Limb (tissue), 2 donors: Measurements from ENCODE around the gene KRT34.
"Not testable (repeated sequence)": the region's sequence is repeated elsewhere in the genome, so short reads cannot be mapped to it uniquely, and the experiment has no call there.

Experiments
- DNase-seq, 2 donors: peaks; one replicate each; pipeline ENCODE4 v3.0.0-alpha.2; 2016; ENCODE audit errors: extremely low spot score in 2 of 2

The KRT34 gene

DNA sequence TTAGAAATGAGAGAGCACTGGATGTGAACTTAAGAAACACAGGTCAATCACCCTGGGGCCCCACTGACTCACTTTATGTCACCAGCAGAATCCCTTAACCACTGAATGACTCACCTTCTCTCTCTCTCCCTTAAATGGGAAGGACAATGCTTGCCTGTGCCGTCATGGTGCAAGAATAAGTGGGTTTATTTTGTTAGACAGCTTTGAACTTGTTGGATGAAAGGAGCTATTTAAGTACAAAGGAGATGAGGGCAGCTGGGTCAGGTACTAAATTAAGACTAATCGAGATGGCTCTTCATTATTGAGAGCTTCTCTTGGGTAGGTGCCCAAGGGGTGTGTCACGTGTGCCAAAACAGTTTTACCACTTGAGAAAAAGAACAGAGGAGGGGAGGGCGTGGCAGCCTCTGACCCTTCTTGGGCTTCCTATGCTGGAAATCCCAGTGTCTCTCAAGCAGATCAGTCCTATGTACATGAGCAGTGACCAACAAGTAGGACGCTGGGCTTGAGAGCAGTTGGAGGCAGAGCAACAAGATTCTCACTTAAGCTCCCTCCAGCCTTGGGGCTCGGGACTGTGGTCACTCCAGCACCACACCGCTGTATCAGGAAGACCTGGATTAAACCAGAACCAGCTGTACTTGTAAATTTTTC, 22.0 kb upstream of the KRT34 start:
- no peak for DNase-seq

- no peak for DNase-seq
These were observed 21.4 kb upstream of the KRT34 start for GRCh38 chr17:41403404-41404023.

GRCh38 chr17:41402161-41402560, 20.1 kb upstream of the KRT34 start:
- DNase-seq: no peak

- DNase-seq: no peak
These were observed 15.0 kb upstream of the KRT34 start, which contains the start of gene KRT31 for GRCh38 chr17:41396996-41397660. Gene KRT31 (minus strand): TSS chr17:41397608. CDS start chr17:41397539, 69 bp downstream.

GRCh38 chr17:41396340-41396739, 14.2 kb upstream of the KRT34 start:
- no peak for DNase-seq

- no peak for DNase-seq
These were observed 13.5 kb upstream of the KRT34 start for GRCh38 chr17:41395611-41396010.

DNA sequence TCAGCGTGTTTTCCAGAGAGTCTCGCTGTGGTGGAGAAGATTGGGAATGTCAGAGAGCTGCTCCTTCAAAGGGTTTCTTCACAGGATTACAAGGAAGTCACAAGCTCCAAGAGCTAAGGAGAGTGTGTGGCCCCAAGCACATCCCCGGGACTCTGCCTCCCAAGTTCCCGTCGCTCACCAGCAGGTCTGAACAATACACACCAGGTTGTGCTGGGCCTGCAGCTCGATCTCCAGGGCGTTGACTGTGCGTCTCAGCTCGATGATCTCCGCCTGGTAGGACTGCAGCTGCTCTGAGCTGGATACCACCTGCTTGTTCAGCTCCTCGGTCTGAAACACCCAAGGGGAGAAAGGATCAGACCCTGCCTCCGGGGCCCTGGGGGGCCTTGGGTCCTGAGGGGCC, 12.9 kb upstream of the KRT34 start:
- DNase-seq: not testable (repeated sequence)

DNA sequence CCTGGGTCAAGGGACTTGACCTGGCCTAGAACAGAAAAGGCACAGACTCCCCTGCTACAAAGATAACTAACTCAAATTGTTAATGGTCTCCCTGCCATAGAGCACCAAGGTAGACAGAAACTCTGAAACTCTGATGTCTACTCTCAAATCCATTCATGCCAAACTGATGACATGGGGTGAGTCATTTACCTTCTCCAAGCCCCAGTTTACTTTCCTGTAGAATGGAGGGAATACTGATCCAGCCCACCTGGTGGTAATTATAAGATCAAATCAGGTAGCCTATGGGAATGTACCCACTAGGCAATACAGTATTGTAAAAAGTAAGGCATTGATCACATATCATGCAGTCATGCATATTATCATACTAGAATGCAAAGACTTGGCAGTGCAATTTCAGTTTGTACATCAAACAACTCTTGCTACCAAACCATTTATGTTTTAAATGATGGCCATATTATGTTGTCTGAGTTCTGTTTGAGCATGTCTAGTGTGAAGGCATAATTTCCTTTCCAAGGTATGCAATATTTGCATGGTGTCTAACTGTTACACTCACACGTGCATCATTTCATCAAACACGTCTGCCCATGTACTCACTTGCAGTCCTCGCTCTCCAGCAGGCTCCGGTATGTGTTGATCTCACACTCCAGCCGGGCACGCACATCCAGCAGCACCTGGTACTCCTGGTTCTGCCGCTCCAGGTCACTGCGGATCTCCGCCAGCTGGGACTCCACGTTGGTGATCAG, 12.3 kb upstream of the KRT34 start:
- no peak for DNase-seq

- DNase-seq: no peak
These were observed 11.7 kb upstream of the KRT34 start for GRCh38 chr17:41393826-41394225.

DNA sequence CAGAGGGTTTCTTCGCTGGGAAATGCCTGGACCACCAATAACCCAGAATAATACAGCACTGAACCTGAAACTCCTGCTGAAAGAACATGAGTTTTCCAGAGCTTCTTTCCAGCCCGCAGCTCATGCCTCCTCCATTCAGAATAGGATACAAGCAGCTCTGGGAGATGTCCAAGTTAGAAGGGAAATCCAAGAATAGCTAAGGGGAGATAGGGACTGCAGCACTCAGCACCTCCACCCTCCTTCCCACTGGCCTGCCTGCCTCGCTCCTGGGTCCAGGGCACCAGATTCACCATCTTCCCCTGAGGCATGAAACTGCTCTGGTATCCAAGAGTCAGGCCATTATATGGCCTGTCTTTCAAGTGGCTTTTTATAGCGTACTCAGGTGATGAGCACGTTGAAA, 11.2 kb upstream of the KRT34 start:
- no peak for DNase-seq

- DNase-seq: no peak
These were observed 10.2 kb upstream of the KRT34 start for GRCh38 chr17:41392278-41392677.

DNA sequence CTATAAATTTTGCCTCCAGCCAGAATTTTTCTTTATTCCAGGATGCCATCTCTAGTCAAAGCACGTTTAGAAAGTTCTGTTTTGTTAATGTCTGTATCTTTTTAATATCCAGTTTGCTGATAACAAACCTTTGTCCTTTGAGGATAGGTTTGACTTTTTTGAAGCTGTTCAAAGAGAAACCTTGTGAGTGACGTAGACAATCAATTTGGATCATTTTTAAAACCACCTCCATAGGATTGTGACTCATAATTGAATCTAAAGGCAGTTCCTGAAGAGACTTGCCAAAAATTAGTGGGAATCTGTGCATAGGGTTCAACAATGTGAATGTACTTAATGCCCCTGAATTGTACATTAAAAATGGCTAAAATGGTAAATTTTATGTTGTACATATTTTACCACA, 9.4 kb upstream of the KRT34 start:
- DNase-seq: no peak

- no peak for DNase-seq
These were observed 8.4 kb upstream of the KRT34 start for GRCh38 chr17:41390411-41390938.

GRCh38 chr17:41387670-41388069, 5.6 kb upstream of the KRT34 start:
- no peak for DNase-seq

DNA sequence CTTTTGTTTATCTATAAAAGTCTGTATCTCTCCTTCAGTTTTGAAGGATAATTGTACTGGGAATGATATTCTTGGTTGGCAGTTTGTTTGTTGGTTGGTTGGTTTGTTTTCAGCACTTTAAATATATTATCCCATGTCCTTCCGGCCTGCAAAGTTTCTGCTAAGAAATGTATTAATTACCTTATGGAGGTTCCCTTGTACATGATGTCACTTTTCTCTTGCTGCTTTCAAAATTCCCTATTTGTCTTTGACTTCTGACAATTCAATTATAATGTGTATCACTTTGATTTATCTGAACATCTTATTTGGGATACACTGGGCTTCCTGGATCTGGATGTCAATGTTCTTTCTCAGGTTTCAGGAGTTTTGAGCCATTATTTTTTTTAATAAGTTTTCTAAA, 4.1 kb upstream of the KRT34 start:
- DNase-seq: no peak

DNA sequence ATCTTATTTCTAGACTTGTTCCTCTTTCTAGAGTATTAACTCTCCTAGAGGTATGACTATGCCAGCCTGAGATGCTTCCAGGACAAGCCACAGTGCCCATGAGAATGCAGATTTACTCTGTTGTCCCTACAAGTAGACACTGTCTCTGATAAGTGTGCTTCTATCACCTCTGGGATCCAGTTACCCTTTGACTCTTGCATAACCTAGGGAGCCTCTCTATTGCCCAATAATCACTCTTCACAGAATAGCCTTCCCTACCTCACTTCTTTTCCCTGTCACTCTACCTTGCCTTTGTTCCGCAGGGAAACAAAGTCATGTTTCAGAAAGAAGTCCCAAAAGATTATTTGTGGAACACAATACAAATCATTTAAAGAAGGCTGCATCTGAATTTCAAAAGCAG, 1.6 kb upstream of the KRT34 start:
- DNase-seq: no peak

- DNase-seq: no peak
These were observed 288 bp upstream of the KRT34 start for GRCh38 chr17:41382394-41382793.

- DNase-seq: not testable (repeated sequence)
These were observed 2.0 kb downstream of the KRT34 start for GRCh38 chr17:41380091-41380490.

DNA sequence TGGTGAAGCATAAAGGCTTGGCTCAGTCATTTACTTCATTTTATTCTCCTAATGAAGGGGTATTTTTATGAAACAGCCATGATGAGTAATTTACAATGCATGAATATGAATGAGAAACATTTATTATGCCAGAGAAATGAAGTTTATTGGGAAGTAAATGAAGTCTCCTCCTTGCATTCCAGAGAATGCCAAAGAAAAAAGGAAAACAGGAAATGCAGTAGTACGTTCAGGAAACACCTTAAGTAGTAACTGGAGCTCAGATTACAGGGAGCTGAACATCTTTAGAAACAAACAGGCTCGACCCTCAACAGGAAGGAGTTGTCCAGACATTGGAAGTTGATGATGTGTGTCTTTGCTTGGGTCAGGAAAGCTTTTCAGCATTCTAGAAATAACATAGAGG, 4.6 kb downstream of the KRT34 start:
- DNase-seq: no peak

DNA sequence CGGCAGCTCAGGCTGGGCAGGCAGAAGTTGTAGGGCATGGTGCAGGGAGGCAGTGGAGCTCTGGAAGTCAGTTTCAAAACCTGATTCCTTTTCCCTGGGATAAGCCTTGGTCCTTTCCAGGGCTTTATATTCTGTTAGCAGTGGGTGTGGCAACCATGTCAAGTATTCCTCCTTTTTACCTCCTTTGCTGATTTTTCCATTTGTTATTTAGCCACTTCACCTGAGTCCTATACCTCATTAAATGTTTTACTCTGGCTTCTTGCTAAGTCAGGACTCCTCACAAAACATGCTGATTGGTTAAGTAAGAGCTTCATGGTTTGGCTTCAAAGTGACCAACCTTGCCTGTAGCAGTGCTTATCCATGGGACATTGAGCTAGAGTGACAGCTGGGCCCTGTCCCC, 12.4 kb downstream of the KRT34 start, which contains the start of gene KRT33B:
Gene KRT33B, minus strand, starts transcription at position 101 of the 400 bp plus-strand sequence. Its CDS starts 63 bp downstream, at position 38.
- DNase-seq: no peak

- no peak for DNase-seq
These were observed 13.1 kb downstream of the KRT34 start for GRCh38 chr17:41369023-41369422.
